GM18526 (cell line): ENCODE measurements around the gene VAC14.

Experiments
- POLR2A ChIP-seq: IDR thresholded peaks from 3 replicates; pipeline ENCODE4 v1.6.1; 2011; ENCODE audit not compliant: insufficient read length; ENCODE audit errors: extremely low read depth

Gene VAC14

GRCh38 chr16:70800781-70801480 is at the start of gene VAC14:
TSS of gene VAC14 (minus strand) at chr16:70801158. CDS start at chr16:70800900, 258 bp downstream.
- TF ChIP-seq POLR2A = peak; percentile 90

- TF ChIP-seq POLR2A = no peak
These were observed 8.6 kb upstream of the VAC14 start for GRCh38 chr16:70809392-70810060.

- TF ChIP-seq POLR2A = no peak
These were observed 7.4 kb upstream of the VAC14 start for GRCh38 chr16:70808371-70808770.

GRCh38 chr16:70805787-70806186 is 4.8 kb upstream of the VAC14 start:
- TF ChIP-seq POLR2A = no peak

GRCh38 chr16:70805380-70805779 is 4.4 kb upstream of the VAC14 start:
- no peak for TF ChIP-seq POLR2A

GRCh38 chr16:70804734-70805169 is 3.8 kb upstream of the VAC14 start:
- TF ChIP-seq POLR2A = no peak

- no peak for TF ChIP-seq POLR2A
These were observed 3.3 kb upstream of the VAC14 start for GRCh38 chr16:70804153-70804733.

- TF ChIP-seq POLR2A = no peak
These were observed 2.4 kb upstream of the VAC14 start for GRCh38 chr16:70803319-70803718.

GRCh38 chr16:70801611-70802010 is 653 bp upstream of the VAC14 start:
- TF ChIP-seq POLR2A = no peak

GRCh38 chr16:70800311-70800710 is 647 bp downstream of the VAC14 start:
- no peak for TF ChIP-seq POLR2A

- TF ChIP-seq POLR2A = no peak
These were observed 4.7 kb downstream of the VAC14 start for GRCh38 chr16:70796301-70796700.

GRCh38 chr16:70795296-70795912 is 5.6 kb downstream of the VAC14 start:
- TF ChIP-seq POLR2A = no peak

GRCh38 chr16:70793851-70794502 is 7.0 kb downstream of the VAC14 start:
- TF ChIP-seq POLR2A = no peak

GRCh38 chr16:70790815-70791214 is 10.1 kb downstream of the VAC14 start:
- TF ChIP-seq POLR2A = no peak
